HL-60/S4 treated with retinoic acid at 250 ng/mL for 4 days and 3 days (cell line): ENCODE results near the gene TRMO.

Experiments
- in situ Hi-C: fragments of 300-500 bp; cut with MboI; formaldehyde crosslinking; loops from 2 replicates; pipeline ENCODE4 v1.7.0; 2022; ENCODE audit warnings: low sequenced_read_pairs

TRMO gene

DNA sequence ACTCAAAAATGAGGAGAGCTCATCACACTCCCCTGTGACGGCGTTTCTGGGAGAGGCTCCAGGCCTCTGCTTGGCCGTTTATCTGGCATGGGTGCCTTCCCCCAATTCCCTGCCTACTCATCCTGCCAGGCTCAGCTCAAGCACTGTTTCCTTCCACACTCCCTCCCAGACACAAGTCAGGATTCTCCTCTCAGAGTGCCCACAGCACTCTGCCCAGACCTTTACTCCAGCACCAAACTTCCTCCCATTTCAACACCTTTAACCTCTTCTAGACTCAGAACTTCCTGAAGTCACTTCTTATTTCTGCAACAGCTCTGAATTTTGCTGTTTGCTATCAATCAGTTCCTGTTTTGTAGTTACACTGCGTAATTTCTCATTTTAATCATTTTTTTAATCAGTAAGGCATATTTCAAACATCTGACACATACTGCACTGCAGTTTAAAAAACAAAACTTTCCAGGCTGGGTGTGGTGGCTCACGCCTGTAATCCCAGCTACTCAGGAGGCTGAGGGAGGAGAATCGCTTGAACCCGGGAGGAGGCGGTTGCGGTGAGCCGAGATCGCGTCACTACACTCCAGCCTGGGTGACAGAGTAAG is 16.0 kb downstream of the TRMO start:
- in situ Hi-C loops: loop anchor here (25.0 kb wide), 1 partner anchor 356 kb away; the partner anchor contains the start of gene TBC1D2

DNA sequence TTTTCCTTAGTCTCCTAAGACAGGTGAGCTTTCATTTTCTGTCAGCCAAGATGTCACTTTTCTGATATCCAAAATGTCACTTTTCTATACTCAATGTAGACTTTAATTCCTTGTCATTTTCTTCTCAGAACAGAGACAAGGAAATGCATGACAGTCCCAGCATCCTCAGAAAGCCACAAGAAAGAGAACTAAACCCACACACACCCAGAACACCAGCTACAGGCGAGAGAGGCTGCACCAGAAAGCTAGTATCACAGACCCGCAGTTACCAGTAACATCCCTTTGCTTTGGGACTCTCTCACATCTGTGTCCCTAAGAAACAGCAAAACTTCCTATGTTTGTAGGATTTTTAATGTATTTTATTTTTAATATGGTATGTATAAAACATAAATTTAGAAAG is 17.1 kb downstream of the TRMO start:
- in situ Hi-C loops: loop anchor here (25.0 kb wide), 1 partner anchor 357 kb away; the partner anchor contains the start of gene TBC1D2

DNA sequence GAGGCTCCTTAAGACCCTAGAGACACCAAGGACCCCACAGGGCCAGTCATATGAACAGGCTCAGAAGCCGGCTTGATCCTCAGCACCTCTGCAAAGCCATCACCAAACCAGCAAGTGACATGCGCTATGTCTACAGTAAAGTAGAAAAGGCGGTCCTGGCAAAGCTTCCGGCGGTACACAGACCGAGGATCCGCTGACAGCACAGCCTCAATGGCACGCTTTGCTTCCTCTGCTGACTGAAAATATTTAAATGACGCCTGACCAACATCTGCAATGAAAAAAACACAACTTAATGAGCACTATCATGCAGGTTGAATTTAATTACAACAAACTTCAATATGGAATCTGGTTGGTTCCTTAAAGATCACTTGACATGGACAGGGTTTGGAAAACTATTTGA is 17.6 kb downstream of the TRMO start:
- in situ Hi-C loops: loop anchor here (25.0 kb wide), 1 partner anchor 358 kb away; the partner anchor contains the start of gene TBC1D2

DNA sequence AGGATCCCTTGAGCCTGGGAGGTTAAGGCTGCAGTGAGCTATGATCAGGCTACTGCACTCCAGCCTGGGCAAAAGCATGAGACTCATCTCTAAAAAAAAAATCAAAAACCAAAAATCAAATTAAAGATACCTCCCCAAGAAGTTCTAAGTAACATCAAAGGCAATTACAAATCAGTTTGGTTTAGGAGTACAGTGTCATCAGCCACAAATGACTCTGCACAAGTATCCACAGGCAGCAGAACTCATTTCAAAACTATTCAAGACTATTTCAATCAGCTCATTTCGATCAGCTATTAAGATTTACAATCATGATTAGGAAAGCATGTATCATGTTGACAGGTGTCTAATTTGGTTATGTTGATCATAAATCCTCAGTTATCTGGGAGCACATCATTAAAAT is 19.1 kb downstream of the TRMO start:
- in situ Hi-C loops: loop anchor here (25.0 kb wide), 1 partner anchor 359 kb away; the partner anchor contains the start of gene TBC1D2

DNA sequence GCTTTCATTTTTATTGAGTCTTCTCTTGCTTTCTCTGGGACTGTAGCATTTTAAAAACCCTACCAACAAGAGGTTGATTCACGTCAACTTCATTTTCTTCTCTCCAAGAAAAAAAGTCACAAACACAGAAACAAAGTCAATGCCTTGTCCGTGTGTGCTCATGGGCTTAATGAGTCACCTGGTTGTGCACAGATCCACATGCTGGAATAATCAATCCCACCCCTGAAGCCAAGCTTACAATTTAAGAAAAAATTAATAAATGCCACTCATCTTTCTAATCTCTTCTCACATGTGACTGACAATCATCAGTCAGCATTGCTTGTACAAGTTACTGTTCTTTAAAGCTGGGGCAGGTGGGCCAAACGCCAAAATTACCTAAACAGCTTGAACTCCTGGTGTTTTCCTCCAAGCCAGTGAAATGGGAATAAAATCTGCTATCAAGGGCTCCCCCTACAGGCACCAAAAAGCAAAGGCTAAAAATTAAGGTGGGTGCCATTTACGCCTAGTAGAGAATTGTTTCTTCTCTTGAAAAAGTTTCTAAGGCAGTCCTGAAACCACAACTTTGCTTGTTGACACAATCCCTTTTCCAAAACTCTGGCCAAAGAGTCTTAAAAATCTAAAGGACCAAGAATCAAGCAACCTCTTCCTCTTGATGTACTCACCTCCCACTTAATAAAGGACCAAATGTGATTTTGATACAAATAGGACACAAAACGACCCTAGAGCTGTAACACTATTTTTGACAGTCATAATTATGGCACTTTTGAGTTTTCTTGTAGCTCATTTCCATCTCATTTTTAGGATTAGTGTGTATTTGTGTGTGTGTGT is 21.3 kb downstream of the TRMO start:
- in situ Hi-C loops: loop anchor here (25.0 kb wide), 1 partner anchor 361 kb away; the partner anchor contains the start of gene TBC1D2

DNA sequence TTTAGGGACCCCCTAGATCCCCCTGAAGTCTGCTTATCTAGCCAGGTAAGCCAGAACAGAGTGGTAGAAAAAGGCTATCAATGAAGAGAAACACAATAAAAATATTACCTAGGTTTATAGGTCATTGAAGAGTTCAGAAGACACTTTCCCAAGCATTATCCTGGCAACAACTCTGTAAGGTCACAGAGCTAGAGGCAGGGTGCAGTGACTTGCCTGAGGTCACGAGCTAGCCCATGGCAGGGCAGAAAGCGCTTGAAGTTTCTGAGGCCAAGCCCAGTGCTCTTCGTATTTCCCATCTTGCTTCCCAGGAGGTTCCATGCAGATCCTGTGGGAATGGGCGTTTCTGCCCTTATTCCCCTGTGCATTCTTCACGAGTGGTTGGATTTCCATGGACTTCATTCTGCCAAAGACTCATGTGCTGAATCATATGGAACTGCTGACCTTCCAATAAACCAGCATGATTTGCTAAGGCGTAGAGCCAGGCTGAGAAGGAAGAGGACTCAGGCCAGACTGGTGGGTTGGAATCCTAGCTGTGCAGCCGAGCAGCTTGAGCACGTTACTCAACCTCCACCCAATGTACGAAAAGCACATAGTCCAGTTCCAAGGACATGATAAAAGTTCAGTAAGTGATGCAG is 22.1 kb downstream of the TRMO start:
- in situ Hi-C loops: loop anchor here (25.0 kb wide), 1 partner anchor 362 kb away; the partner anchor contains the start of gene TBC1D2

DNA sequence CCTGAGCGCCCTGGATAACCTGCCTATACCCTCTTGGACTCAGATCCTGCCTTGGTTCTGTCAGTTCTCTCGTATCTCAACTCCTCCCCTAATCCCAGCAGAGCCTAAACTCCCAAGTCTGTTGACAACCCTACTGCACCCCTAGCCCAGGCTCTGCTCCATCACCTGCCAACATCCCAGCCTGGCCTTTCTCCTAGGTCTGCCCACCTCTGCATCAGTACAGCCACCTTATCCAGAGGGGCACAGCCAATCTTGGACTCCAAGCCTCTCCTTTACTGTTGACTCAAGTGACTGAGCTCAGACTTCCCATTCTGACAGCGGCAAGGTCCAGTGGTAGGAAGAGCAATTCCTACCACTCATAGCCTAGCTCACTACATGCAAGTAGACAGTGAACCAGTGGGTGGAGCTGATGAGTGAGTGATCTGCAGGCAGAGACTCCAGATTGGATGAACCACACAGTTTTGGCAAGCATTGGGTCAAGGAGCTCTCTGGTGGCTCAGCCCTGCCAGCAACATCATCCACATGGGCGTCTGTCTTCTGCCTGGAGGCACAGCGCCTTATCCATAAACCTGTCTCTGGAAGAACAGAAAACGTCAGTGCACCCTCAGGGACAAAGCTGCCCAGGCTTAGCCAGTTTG is 26.5 kb downstream of the TRMO start:
- in situ Hi-C loops: no loop called here

DNA sequence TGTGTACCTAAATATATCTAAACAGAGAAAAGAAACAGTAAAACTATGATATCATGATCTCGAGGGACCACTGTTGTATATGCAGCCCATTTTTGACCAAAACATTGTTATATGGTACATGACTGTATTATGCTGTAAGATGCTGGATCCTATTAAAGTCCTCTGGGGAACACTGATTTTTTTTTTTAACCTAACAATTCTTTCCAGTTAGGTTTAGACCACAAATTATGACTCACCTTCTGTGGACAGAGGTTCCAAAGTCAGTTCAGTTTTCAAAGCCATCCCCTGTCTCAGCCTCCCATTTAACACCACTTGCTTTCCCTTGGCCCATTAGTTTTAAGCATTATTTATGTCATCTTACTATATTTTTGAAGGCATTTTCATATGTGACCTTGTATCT is 27.1 kb downstream of the TRMO start:
- in situ Hi-C loops: no loop called here

DNA sequence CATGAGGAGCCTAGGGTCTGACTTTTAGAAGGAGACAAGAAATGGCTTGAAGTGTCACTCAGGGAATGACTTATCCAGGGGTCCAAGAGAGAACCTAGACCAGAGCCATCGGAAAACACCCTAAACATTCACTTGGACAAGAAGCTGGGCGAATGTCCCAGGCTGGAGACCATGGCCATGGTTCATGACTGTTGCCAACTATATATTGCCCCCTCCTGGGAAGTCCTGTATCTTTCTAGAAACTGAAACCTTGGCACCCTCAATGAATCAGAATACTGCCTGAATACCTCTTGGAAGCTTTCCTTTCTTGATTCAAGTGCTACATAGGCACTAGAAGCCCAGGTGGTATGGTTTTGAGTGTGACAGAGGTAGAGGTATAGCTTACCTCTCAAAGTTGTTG is 29.9 kb downstream of the TRMO start:
- in situ Hi-C loops: no loop called here

DNA sequence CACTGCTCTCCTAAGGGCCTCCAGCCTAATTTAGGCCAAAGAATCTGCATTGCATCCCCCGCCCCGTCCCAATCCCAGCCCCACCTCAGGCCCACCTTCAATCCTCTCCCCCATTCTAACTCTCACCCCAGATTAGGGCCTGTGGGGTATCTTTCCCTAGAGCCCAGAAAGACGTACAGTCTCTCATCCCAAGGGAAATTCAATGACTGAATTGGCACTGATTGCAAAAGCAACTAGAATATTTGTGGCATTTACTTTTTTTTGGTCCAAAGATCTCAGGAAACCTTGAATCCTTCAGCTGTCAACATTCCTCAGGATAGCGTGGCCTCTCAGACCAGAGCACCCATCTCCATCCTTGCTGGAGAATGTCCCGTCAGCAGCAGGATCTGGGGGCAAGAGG is 30.6 kb downstream of the TRMO start:
- in situ Hi-C loops: no loop called here

DNA sequence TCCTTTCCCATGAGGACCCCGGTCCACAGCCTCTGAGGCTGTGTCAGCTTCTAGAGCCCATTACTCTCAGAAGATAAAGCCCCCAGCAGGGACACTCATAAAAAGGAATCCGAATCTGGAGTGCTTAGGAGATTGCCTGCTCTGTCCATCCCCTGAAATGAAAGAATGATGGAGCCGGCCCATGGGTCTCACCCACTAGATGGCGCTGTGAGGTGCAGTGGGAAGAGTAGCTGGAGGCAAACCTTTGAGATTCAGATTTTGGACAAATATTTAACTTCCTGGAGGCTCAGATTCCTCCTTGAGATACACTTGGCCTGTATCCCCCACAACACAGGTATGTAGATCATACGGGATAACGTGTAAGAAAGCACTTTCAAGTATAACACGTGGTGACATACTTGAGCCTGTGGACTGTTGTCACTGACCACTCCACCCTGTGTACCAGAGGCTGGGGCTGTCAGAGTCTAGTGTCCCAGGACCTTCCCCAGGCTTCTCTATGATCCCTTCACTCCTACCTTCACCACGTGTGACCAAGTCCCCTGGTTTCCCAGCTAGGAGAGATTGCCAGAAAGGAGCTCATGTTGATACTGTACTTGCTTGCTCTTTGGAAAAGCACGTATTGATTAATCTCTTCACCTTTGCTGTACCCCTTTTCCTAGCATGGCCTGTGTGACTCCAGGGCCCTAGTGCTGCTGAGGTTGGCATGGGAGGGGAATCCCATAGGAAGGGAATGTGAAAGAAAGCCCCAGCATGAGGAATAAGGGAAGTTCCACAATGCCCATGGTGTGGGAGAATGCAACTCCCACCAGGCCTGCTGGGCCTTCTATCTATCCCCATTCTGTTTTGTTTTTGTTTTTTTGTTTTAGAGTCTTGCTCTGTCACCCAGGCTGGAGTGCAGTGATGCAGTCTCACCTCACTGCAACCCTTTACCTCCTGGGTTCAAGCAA is 32.1 kb downstream of the TRMO start:
- in situ Hi-C loops: loop anchor here (10.0 kb wide), 1 partner anchor 75 kb away; no protein-coding TSS in a partner anchor

DNA sequence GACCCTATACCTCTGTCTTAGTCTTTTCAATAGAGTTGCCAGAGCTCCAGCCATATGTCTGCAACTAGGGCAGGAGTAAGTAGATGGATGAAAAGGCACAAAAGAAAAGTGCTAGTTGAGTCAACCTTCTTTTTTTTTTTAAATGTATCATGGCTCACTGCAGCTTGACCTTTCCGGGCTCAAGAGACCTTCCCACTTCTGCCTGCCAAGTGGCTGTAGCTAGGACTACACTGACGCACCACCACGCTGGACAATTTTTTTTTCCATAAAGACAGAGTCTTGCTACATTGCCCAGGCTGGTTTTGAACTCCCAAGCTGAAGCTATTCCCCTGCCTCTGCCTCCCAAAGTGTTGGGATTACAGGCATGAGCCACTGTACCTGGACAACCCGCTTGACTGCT is 42.0 kb downstream of the TRMO start:
- in situ Hi-C loops: loop anchor here (10.0 kb wide), 1 partner anchor 66 kb away; no protein-coding TSS in a partner anchor

DNA sequence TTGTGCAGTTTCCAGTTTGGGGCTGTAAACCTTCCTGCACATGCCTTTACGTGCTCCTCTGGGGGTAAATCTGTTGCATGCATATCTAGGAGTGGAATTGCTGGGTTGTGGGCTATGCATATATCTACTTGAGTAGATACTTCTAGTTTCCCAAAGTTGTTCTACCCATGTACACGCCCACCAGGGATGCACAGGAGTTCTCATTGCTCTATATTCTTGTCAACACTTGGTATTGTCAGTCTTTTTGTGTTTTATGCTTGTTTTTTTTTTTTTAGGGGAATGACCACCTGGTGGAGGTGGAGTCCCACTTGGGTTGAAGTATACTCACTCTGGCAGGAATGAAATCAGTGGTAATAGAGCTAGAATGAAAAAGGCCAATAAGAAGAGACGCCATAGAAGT is 46.2 kb downstream of the TRMO start:
- in situ Hi-C loops: no loop called here

DNA sequence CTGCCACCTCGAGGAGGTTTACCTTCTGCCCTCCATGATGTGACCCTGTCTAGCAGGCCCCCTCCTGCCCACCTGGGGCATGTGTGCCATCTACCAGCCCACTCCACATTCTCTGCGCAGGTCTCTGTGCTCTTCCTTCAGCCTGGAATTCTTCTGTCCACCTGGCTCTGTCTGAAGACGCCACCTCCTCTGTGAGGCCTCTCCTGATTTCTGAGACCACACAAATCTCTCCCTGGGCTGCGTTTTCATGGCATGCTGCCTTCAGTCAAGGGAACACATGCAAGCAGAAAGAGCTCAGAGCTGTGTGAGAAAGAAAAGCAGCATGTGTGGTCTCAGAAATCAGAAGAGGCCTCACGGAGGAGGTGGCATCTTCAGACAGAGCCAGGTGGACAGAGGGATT is 47.2 kb downstream of the TRMO start:
- in situ Hi-C loops: no loop called here

DNA sequence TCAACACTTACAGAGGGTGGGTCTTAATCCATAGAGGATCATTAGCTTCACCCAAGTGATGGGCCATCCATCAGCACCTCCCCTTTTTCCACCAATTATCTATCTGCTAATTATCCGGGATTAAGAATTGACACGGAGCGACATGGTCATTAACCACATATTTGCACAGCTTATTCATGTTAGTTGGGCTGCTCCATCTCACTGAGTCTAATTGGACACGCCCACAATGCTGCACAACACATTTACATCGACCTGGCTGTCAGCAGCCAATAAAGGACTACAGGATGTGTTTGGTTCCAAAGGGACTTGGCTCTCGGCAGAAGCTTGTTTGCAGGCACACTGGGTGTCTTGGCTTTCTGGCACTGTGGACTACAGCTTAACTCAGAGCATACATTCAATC is 47.7 kb downstream of the TRMO start:
- in situ Hi-C loops: no loop called here

DNA sequence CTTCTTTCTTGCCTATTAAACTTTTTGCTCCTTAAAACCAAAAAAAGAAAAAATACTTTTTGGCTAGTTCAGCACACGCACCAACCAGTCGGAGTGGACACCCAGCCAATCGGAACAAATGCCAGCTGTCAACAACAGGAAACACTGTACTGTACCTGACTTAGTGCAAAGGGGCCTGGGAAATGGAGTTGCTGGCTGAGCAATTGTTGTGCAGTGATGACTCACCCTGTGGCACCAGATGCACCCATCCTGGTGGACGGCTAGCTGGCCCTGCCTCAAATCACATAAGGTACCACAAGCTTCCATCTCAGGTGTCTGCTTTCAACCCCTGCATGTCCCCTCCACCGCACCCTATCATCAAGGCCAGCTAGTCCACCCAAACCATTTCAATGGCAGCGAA is 48.4 kb downstream of the TRMO start:
- in situ Hi-C loops: no loop called here

DNA sequence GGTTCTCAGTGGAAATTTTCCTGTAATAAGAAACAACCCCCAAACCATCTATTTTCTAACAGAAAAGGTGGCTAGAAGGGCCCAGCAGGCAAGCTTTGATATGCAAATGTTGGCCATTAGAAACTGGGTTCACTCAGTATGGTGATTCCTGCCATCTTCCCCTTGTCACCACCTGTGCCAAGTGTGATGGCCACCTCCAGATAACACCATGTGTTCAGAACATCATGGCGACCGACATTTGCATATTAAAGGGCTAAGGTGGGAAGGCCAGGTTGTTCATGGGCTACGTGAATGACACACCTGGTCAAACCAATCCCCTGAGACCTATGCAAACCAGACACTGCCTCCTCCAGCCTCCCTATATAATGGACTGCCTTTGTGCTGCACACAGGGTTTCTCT is 48.9 kb downstream of the TRMO start:
- in situ Hi-C loops: no loop called here

DNA sequence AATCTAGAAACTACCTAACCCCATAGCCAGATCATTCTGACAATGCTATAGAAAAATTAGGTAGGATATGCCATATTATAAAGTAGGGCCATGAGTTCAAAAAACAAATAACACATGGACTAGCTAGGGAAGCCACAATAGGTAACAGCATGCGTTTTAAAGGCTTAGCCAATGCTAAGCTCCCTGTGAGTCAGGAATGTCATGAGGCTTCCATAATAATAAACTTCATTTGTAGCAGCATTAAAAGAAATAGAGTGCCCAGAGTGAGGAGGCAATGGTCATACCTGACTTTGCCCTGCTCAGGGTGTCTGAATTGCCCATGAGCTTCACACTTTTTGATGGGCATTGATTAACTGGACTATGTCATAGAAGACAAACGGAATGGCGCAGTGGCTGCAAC is 53.4 kb downstream of the TRMO start:
- in situ Hi-C loops: no loop called here

DNA sequence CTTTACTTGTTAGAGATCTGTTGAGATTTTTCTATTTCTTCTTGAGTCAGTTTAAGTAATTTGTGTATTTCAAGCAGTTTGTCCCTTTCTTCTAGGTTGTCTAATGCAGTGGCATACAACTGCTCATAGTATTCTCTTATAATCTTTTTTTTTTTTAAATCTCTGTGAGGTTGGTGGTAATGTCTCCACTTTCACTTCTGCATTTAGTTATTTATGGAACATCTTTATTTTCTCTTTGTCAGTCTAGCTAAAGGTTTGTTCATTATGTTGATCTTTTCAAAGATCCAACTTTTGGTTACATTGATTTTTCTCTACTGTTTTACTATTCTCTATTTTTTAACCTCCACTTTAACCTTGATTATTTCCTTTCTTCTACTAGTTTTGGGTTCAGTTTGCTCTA is 55.5 kb downstream of the TRMO start:
- in situ Hi-C loops: no loop called here

DNA sequence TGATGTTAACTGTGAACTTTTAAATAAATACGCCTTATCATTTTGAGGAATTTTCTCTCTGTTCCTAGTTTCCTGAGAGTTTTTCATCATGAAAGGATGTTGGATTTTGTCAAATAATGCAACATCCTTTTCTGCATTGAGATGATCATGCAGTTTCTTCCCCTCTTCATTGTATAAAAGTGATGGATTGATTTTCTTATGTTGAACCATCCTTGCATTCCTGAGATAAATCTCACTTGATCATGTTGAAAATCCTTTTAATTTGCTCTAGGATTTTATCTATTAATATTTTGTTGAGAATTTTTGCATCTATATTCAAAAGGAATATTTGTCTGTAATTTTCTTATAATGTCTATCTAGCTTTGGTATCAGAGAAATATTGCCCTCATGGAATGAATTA is 56.0 kb downstream of the TRMO start:
- in situ Hi-C loops: no loop called here
